ENCODE results near the gene TTC23. TPM values are rescaled to one million over a fixed set of nuclear protein-coding genes. Genes with fewer than 3 reads are reported as not detected.

The TTC23 gene
- total RNA-seq, 1 donor from 2014 or later, result 5.3 TPM

GRCh38 chr15:99167201-99167600, 82.2 kb downstream of the TTC23 start:
- FAIRE-seq (no peak), DNase-seq (ENCODE audit: low spot score in 2 of 2) (no peak)

GRCh38 chr15:99165956-99166689, 83.3 kb downstream of the TTC23 start:
- DNase-seq (ENCODE audit: low spot score in 2 of 2) (no peak), FAIRE-seq (no peak)

GRCh38 chr15:99165020-99165790, 84.2 kb downstream of the TTC23 start:
- DNase-seq (ENCODE audit: low spot score in 2 of 2) (no peak), FAIRE-seq (no peak)

GRCh38 chr15:99164119-99164518, 85.3 kb downstream of the TTC23 start:
- DNase-seq (ENCODE audit: low spot score in 2 of 2) (no peak), FAIRE-seq (no peak)

- DNase-seq (ENCODE audit: low spot score in 2 of 2) (no peak), FAIRE-seq (no peak)
Measured at GRCh38 chr15:99163271-99164062, 85.9 kb downstream of the TTC23 start.

GRCh38 chr15:99158626-99159412, 90.6 kb downstream of the TTC23 start:
- no peak for FAIRE-seq
- DNase-seq (ENCODE audit: low spot score in 2 of 2), result no peak

GRCh38 chr15:99157456-99157855, 91.9 kb downstream of the TTC23 start:
- FAIRE-seq, result no peak

GRCh38 chr15:99155961-99156443, 93.4 kb downstream of the TTC23 start:
- DNase-seq (ENCODE audit: low spot score in 2 of 2) (no peak), FAIRE-seq (no peak)

More at GRCh38 chr15:99157456-99157855, 91.9 kb downstream of the TTC23 start:
- no peak for DNase-seq (ENCODE audit: low spot score in 2 of 2)

GRCh38 chr15:99154271-99154670, 95.1 kb downstream of the TTC23 start:
- no peak for DNase-seq (ENCODE audit: low spot score in 2 of 2)
- no peak for FAIRE-seq

- no peak for FAIRE-seq
Measured at GRCh38 chr15:99153026-99153535, 96.3 kb downstream of the TTC23 start.

GRCh38 chr15:99151156-99151555, 98.2 kb downstream of the TTC23 start:
- DNase-seq (ENCODE audit: low spot score in 2 of 2) (no peak), FAIRE-seq (no peak)

More at GRCh38 chr15:99153026-99153535, 96.3 kb downstream of the TTC23 start:
- no peak for DNase-seq (ENCODE audit: low spot score in 2 of 2)

GRCh38 chr15:99149366-99149765, 100.0 kb downstream of the TTC23 start:
- DNase-seq (ENCODE audit: low spot score in 2 of 2), result no peak
- no peak for FAIRE-seq

GRCh38 chr15:99148851-99149276, 100.5 kb downstream of the TTC23 start:
- FAIRE-seq, result no peak
- DNase-seq (ENCODE audit: low spot score in 2 of 2), result peak in 1 of 2 donors; percentile 34

GRCh38 chr15:99146661-99147060, 102.7 kb downstream of the TTC23 start:
- DNase-seq (ENCODE audit: low spot score in 2 of 2) (no peak), FAIRE-seq (no peak)

- FAIRE-seq (no peak), DNase-seq (ENCODE audit: low spot score in 2 of 2) (no peak)
Measured at GRCh38 chr15:99145778-99146177, 103.6 kb downstream of the TTC23 start.

- no peak for DNase-seq (ENCODE audit: low spot score in 2 of 2)
- no peak for FAIRE-seq
Measured at GRCh38 chr15:99145005-99145404, 104.4 kb downstream of the TTC23 start.

- FAIRE-seq, result no peak
Measured at GRCh38 chr15:99143655-99144610, 105.4 kb downstream of the TTC23 start.

GRCh38 chr15:99143242-99143641, 106.1 kb downstream of the TTC23 start:
- DNase-seq (ENCODE audit: low spot score in 2 of 2), result no peak

More at GRCh38 chr15:99143655-99144610, 105.4 kb downstream of the TTC23 start:
- DNase-seq (ENCODE audit: low spot score in 2 of 2), result no peak

More at GRCh38 chr15:99143242-99143641, 106.1 kb downstream of the TTC23 start:
- FAIRE-seq, result no peak
